Fibroblast of the aortic adventitia (primary cell): ENCODE results near the gene ARHGAP4. TPM values are rescaled to one million over a fixed set of nuclear protein-coding genes. Genes with fewer than 3 reads are reported as not detected.

Experiments
- DNase-seq: peaks from one replicate; pipeline ENCODE4 v3.0.0-alpha.2; 2010; ENCODE audit warnings: low read depth
- H3K4me3 ChIP-seq: 2 replicates; pipeline ENCODE4 v1.5.1; 2011; ENCODE audit warnings: low read depth, mild to moderate bottlenecking, control low read depth, low read length, moderate library complexity
- total RNA-seq: library from RNA; depleted of rRNA; stranded (reverse); fragments of >200 nt; gene quantifications from 2 replicates; pipeline ENCODE4 v1.2.3, GENCODE V29; 2012; ENCODE audit warnings: low replicate concordance
- TF ChIP-seq, protein P1 (sequence below): IDR thresholded peaks from 2 replicates; pipeline ENCODE4 v1.5.1; 2011; ENCODE audit warnings: mild to moderate bottlenecking, low read length, control low read depth, inconsistent platforms; ENCODE audit not compliant: insufficient read depth

ARHGAP4 gene
- total RNA-seq, 1 donor, result 0.27 TPM

DNA sequence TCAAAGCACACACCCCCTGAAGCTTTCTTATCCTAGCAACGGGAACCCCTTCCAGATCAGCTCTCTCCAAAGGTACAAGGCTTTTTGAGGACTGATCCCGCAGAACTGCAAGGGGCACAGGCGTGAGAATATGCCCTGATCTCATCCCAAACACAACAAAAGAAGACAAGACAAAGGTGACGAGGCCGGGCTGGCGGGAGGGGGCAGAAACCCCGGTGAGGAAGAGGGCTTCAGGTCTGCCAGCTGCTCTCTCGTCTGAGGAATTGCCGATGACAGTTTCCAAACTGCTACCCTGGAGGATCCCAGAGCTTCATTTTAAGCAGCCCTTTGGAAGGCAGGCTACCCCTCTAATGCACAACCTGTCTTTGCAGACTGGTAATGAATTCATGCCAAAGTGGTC lies 42.2 kb upstream of the ARHGAP4 start:
- H3K4me3 ChIP-seq, result peak overlapping the region; percentile 88
- TF ChIP-seq, protein P1, sequence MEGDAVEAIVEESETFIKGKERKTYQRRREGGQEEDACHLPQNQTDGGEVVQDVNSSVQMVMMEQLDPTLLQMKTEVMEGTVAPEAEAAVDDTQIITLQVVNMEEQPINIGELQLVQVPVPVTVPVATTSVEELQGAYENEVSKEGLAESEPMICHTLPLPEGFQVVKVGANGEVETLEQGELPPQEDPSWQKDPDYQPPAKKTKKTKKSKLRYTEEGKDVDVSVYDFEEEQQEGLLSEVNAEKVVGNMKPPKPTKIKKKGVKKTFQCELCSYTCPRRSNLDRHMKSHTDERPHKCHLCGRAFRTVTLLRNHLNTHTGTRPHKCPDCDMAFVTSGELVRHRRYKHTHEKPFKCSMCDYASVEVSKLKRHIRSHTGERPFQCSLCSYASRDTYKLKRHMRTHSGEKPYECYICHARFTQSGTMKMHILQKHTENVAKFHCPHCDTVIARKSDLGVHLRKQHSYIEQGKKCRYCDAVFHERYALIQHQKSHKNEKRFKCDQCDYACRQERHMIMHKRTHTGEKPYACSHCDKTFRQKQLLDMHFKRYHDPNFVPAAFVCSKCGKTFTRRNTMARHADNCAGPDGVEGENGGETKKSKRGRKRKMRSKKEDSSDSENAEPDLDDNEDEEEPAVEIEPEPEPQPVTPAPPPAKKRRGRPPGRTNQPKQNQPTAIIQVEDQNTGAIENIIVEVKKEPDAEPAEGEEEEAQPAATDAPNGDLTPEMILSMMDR, result no peak

DNA sequence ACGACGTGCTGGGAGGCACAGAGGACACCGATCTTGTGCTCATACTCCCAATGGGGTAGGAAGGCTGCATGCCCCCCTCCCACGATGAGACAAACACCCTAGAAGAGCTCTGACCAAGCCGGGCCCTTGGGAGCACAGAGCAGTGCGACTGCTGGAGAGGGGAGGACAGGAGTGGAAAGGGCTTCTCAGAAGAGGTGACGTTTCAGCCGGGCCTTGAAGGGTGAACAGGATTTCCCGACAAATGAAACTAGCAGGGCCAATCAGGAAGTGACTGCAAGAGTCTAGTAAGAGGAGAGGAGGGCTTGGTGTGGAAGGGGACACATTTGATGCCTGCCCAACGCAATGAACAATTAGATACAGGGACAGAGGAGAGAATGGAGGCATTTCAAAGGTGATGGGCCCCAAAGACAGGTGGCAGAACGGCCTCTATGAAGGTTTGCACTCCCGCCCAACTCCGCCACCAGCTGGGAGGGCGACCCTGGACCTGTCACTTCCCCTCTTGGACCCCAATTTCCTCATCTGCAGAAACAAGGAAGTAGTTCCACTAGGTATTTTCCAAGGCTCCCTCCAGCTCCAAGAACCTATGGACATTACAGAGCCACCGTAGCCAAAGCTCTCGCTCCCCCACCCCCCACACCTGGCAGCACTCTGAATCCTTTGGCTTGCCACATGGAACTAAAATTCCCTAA lies 41.6 kb upstream of the ARHGAP4 start:
- TF ChIP-seq, protein P1, result no peak
- H3K4me3 ChIP-seq, result peak overlapping the region; percentile 88
- no peak for DNase-seq

More for the DNA sequence above, 42.2 kb upstream of the ARHGAP4 start:
- no peak for DNase-seq

DNA sequence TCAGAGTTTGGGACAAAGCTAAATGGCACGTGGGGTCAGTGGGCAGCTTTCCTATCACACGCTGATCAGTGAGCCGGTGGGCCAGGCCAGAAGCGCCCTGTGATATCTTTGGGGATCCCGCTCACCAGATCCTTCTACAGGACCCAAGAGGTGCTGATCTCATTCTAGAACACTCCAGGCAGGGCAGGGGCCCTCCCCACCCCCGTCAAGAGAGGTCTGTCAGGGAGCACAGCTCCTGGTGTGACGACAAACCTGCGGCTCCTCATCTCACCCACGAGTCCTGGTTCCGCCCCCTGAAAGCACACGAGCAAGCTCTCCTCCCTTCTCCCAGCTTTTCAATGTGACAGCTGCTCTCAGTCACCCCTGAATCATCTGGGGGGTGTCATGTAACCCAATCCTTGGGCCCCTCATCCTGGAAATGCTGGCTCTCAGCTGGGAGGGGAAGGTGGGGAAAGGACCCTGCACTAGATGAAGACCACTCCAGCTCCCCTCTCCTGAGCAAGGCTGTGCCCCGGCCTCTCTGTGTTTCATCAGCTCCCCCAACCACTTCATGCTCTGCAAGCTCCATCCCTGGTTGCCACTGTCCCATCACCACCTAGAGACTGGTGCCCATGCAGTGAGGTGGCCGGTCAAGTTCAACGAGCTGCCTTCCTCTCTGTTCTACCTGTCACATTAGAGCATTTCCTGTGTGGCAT lies 40.9 kb upstream of the ARHGAP4 start:
- H3K4me3 ChIP-seq, result no peak overlapping the region

DNA sequence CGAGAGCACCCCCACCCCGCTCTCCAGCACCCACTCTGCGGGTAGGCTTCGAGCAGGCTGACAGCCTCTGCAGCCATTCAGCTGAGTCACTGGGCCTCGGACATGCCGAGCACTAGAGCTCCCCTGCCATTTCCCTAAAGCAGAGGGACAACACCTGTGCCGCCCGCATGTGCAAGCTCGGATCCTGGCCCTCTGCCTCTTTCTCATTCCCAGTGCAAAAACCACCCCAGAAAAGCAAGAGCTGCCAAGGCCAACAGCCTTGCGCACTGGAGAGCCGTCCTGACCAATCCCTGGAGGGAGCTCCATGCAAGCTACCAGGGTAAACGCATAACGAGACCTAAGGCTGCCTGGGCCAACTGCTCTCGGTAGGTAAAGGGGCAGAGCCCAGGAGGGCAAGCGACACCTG lies 40.2 kb upstream of the ARHGAP4 start:
- TF ChIP-seq, protein P1, result no peak
- H3K4me3 ChIP-seq, result no peak overlapping the region
- DNase-seq, result peak; percentile 25

More for the DNA sequence above, 40.9 kb upstream of the ARHGAP4 start:
- DNase-seq, result no peak
- TF ChIP-seq, protein P1, result no peak

DNA sequence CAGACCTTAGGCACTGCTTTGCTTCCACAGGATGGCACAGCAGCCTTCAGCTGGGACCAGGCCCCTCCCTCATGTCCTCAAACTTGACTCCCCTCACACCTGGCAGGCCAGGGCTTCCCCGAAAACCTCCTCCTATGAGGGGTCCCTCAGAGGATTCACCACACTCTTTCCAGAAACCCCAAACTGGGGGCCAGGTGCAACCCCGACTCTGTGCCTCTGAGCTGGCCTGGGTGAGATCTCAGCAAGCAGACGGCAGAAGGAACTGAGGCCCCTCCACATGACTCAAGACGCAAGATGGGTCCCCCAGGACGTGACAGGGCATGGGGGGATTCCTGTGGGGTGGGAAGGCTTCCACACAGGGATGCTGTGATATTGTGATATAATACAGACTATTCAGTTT lies 39.3 kb upstream of the ARHGAP4 start:
- DNase-seq, result no peak
- TF ChIP-seq, protein P1, result no peak
- H3K4me3 ChIP-seq, result no peak overlapping the region

- no peak overlapping the region for H3K4me3 ChIP-seq
- DNase-seq, result no peak
- TF ChIP-seq, protein P1, result no peak
Measured at GRCh38 chrX:153964105-153964504, 38.0 kb upstream of the ARHGAP4 start.
